GM18951 (cell line): Measurements from ENCODE around the gene AP1S3.

Experiments
- POLR2A ChIP-seq: IDR thresholded peaks from 4 replicates; pipeline ENCODE4 v1.6.1; 2011; ENCODE audit warnings: mild to moderate bottlenecking; ENCODE audit not compliant: insufficient read length, insufficient read depth; ENCODE audit errors: extremely low read depth
- in situ Hi-C: fragments of 300-500 bp; cut with MboI; formaldehyde crosslinking; loops from one replicate; pipeline ENCODE4 v1.12.0; 2022; ENCODE audit warnings: low sequenced_read_pairs, mixed read lengths, inconsistent platforms; ENCODE audit not compliant: unreplicated experiment

Gene AP1S3

DNA sequence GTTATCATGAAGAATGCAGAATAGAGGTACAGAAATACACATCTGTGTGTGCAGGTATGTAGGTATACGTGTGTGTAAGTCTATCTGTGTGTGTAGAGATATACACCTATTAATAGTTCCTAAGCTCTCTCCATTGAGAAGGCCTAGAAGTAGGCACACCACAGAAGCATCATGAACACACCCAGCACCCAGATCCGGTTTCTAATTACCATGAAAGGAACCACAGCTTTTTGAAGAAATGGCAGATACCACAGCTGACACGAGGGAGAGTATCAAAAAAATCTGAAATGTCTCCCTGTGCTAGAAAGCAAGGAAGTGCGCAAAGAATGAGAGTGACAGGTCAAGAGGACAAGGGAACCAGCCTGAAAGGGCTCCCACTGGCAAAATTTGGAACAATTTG, 27.7 kb upstream of the AP1S3 start:
- TF ChIP-seq POLR2A: no peak
- in situ Hi-C loops: no loop called here

DNA sequence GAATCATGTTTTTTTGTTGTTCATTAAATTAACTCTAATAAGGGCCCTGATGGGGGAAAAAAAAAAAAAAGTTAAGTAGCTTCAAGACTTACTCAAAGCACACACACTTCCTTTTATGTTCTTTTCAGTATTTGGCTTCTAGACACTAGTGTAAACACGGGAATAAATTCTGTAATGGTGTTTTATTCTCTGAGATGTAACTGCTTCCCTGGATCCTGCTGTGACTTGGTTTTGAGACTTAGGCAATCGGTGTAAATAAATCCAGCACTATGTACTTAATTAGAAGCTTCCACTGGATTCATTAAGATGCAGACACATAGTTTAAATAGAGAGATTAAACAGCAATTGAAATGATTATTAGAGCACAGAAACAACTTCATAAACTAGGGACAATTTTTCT, 26.1 kb upstream of the AP1S3 start:
- no peak for TF ChIP-seq POLR2A
- in situ Hi-C loops: no loop called here

DNA sequence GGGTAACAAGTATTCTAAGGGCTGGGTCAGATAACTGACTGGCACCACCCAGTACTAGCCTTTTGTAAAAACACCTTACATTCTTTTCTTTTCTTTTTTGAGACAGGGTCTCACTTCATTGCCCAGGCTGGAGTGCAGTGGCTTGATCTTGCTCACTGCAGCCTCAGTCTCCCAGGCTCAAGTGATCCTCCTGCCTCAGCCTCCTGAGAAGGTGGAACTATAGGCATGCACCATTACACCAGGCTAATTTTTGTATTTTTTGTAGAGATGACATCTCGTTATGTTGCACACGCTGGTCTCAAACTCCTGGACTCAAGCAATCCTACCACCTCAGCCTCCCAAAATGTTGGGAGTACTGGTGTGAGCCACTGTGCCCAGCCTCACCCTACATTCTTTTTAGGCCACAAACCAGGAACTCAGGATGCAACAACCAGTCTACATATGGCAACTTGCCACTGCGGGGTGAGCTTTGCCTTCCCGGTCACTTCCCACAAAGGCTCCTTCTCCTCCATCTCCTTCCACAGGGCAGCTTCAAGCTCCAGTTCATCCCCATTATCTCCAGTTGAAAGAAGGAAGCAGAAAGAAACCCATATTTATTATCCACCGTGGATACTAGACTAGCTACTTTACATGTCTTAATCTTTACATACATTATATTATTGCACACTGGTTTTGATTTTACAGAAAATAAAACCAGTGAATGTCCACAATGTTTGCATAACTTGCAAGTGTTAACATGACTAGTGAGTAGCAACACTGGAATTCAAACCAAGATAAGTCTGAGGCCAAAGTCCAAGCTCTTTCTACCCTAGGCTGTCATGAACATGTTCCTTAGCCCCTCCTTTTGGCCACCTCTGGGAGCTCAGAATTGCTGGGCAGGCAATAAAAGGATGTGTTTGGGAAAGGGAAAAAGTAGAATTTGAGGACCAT, 23.7 kb upstream of the AP1S3 start:
- no peak for TF ChIP-seq POLR2A
- in situ Hi-C loops: no loop called here

DNA sequence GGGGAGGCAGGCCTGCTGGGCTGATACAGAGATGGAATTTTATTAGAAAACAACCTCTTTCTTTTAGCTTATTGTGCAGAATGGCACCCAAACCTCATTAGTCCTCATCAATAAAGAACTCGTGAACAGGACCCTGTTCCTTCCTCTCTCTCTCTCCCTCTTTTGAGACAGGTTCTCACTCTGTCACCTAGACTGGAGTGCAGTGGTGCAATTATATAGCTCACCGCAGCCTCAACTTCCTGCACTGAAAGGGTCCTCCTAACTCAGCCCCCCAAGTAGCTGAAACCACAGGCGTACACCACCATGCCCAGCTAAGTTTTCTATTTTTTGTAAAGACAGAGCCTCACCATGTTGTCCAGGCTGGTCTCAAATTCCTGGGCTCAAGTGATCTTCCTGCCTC, 21.7 kb upstream of the AP1S3 start:
- no peak for TF ChIP-seq POLR2A
- in situ Hi-C loops: no loop called here

DNA sequence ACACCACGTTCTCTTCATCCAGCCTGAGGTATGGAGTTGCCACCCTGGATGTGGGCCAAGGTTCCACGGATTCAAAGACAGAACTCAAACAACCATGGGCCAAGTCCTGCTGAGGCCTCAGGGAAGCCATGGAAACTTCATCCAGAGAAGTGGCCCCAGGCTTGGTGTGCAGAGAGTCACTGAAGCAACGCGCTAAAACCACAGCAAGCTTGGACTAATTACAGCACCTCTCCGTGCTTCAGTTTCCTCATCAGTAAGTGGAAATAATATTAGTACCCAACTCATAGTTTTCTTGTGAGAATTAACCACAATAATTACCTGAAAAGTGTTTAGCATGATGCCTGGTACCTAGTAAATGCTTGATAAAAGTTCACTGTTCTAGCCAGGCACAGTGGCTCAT, 19.2 kb upstream of the AP1S3 start:
- TF ChIP-seq POLR2A: no peak
- in situ Hi-C loops: no loop called here

DNA sequence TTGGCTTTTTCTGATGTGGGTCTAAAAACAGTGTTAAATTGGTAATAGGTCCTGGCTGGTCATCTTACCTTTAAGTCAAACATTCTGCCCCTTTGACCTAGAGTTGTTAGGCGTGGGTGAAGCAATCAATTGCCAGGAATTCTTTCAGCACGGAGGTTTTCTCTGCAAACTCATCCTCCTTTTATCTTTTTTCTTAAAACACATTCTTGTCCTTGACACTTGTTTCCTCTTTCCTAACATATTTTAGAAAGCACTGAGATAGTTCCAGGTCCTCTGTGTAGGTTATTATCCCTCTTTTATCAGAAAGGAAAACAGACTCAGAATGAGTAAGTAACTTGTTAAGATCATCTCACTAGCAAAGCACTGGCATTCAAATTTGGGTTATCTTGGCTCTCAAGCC, 18.6 kb upstream of the AP1S3 start:
- in situ Hi-C loops: no loop called here
- TF ChIP-seq POLR2A: no peak

DNA sequence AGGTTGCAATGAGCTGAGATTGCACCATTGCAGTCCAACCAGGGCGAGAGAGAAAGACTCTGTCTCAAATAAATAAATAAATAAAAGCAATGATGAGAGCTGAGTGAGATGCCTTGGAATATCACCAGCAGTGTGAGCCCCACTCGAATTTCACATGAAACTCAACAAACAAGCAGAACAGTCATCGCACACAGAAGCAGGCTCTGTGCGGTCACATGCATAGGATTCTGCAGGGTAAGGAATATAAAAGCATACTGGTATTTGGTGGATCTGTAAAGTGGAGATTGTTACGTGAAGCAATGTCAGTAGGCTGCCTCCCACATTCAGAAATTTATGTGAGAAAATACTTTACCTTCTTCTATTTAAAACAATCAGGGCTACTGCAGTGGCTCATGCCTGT, 18.0 kb upstream of the AP1S3 start:
- TF ChIP-seq POLR2A: no peak
- in situ Hi-C loops: no loop called here

DNA sequence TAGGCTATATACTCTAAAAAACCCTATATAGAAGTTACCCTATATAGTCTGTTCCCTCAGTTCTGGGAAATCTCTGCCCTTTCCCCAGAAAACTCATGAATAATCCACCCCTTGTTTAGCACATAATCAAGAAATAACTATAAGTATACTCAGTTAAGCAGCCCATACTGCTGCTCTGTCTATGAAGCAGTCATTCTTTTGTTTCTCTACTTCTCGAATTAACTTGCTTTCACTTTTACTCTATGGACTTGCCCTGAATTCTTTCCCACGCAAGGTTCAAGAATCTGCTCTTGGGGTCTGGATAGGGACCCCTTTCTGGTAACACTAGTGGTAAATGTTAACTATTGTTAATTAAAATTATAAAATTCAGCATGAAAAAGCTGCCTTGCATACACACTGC, 17.4 kb upstream of the AP1S3 start:
- in situ Hi-C loops: no loop called here
- no peak for TF ChIP-seq POLR2A

DNA sequence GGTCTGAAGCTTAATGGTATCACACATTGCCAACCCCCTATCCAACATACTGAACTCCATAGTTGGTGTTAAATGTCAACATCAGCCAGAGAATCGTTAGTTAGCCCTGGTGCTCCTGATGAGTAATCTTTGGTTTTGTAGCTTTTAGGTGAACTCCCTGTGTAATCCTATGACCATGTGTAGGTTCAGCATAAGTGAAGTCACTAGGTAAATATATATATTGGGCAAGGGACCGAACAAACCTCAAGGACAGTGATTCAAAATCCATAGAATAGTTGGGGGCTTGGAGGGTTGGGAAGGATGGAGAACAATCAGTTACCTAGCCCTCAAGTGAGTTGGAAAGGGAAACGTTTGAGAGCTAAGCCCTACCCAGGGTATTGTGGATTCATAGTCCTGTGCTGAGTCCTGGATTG, 16.0 kb upstream of the AP1S3 start:
- in situ Hi-C loops: no loop called here
- no peak for TF ChIP-seq POLR2A

DNA sequence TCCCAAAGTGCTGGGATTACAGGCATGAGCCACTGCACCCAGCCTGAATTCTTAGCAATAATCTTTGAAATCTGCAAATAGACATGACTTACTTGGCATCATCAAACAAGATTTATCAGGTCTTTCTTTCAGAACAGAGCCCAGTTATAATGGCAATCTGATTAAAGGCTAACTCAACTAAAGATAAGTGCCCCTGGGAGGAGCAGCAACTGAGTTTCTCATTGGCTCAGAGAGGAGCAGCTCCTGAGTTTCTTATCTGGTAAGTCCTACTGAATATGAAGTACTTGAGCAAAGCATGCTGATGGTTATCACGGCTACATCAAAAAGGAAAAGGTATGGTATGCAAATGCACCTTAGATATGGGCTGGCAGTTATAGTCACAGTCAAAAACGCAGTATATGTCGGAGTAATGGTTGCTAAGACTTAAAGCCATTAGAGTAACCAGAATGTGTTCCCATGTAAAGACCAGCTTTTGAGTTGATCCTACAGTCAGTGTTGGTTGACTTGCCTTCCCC, 15.0 kb upstream of the AP1S3 start:
- no peak for TF ChIP-seq POLR2A
- in situ Hi-C loops: no loop called here

DNA sequence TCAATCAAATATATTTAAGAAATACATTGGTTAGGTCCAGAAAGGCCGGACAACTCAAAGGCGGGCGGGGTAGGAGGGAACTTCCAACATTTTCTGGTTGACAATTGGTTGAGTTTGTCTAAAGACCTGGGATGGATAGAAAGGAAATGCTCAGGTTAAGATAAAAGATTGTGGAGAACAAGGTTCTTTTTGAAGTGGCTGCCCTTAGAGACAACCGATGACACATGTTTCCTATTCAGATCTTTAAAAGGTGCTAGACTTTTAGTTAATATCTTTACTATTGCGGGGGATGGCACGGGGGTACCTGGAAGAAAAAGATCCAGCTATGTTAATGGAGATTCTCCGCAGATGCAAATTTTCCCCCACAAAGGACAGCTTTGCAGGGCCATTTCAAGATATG, 10.0 kb upstream of the AP1S3 start:
- in situ Hi-C loops: no loop called here
- TF ChIP-seq POLR2A: no peak

DNA sequence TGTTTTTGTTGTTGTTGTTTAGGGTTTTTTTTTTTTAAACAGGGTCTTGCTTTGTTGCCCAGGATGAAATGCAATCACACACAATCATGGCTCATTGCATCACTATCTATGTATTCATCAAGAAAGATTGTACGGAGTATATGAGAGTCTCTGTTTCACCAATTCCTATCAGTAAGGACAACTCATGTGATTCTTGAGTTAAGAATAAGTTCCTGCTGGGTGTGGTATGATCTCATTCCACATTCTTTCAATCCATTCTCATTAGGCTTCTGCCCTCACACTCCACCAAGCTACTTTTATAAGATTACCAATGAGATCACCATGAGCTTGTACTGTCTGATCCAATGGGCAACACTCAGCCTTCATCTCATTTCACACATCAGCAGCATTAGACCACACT, 9.1 kb upstream of the AP1S3 start:
- in situ Hi-C loops: no loop called here
- no peak for TF ChIP-seq POLR2A

DNA sequence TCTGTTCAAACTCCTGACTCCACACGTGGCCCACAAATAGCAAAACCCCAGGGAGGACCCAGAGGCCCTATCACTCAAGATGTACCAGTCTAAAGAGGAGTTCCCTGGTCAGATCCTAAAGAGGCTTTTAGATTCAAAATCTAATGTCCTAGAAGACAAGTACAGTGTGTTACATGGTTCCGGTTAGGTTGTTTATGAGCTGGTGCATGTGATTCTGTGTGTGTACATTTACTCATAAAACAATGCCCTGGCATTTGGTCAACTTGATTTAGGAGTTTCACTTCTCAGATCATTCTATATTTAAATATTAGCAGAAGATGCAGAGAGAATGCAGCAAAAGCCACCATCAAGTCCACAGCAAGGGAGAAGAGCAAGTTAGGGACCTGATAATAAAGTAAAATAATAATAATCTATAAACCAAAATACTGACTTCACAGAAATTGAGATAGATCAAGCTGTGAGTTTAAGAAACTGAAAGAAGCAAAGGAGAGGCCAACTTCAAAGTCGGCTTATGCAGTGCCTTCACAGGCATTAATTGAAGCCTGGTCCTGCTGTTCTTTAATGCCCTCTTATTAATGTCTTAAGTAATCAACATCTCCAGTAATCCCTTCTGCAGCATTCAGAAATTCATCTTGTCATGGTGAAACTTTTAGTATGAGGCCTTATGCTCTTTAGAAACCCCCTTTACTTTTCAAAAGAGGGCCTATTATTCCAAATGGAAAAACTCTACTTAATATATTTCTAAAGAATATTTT, 4.2 kb upstream of the AP1S3 start:
- in situ Hi-C loops: no loop called here
- TF ChIP-seq POLR2A: no peak
